ENCODE measurements around the gene PAPSS2.
"Not testable (repeated sequence)": the region's sequence is repeated elsewhere in the genome, so short reads cannot be mapped to it uniquely, and the experiment has no call there.

Gene PAPSS2

GRCh38 chr10:87642988-87643387 lies 16.7 kb upstream of the PAPSS2 start:
- DNase-seq (ENCODE audit: low read depth): no peak

DNA sequence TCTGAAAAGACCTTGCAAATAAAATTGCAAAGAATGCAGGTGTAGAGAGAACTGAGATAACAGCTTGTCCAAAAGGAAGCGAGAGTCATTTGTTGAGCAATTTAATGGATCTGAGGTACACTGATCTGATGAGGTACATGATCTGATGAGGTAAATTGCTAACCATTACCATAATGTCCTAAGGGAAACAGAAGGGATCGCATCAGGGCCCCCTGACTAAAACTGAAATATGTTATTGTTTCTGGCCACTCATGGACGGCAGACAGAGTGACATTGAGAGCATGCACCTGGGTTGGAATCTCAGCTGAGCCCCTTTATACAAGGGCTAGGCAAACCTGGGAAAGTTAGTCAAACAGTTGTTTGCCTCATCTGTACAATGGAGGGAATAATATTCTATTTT lies 15.8 kb upstream of the PAPSS2 start:
- no peak for DNase-seq (ENCODE audit: low read depth)

DNA sequence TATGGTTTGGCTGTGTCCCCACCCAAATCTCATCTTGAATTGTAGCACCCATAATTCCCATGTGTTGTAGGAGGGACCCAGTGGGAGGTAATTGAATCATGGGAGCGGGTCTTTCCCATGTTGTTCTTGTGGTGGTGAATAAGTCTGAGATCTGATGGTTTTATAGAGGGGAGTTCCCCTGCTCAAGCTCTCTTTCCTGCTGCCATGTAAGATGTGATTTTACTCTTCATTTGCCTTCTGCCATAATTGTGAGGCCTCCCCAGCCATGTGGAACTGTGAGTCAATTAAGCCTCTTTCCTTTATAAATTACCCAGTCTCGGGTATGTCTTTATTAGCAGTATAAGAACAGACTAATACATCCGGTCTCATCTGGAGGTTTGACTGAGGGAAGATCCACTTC lies 15.2 kb upstream of the PAPSS2 start:
- DNase-seq (ENCODE audit: low read depth): not testable (repeated sequence)

DNA sequence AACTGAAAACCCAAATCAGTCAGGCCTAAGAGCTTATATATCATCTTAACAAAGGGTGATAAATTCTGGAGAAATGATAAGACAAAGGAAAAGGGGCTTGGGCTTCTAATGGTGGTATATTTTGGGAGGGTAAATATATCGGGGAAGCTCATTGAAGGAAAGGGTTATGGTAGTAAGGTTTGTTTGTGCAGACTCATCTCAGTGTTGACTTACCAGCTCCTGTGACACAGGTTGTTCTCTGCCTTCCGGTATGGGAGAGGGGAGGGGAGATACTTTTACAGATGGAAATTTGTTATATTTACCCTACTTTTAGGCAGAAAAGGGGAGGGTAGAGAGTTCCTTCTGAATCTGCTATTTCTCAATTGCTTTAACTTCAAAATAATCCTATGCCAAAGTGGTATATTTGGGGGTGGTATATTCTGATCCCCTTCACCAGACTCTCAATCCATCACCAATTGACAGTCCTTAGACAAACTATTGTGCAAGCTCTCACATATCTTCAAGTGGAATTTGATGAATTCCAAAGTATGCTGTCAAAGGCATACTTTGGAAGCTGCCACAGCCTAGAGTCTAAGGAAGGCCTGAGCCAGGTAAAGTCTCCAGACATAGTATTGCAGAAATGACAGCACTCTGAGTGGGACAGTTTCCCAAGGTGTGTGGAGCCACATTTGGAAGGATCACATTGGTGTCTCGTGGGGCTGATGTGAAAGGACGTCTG lies 13.3 kb upstream of the PAPSS2 start:
- DNase-seq (ENCODE audit: low read depth): no peak

DNA sequence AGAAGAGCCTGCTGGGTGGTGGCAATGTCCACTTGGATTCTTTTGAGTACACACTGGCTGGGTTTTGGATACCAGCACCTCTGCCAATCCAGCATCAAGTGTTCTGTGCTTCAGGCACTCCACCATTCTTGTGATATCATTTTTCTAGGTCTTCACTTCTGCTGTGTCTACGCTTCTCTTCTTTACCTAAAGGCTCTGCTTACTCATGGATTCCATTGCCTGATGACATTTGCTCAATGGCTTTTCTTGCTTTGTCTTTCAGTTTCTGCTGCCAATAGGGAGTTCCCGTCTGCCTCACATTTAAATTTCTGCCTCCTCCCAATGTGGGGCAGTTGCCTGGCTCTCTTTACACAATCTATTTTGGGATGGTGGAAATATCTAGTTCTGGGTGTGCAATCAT lies 12.7 kb upstream of the PAPSS2 start:
- no peak for DNase-seq (ENCODE audit: low read depth)

DNA sequence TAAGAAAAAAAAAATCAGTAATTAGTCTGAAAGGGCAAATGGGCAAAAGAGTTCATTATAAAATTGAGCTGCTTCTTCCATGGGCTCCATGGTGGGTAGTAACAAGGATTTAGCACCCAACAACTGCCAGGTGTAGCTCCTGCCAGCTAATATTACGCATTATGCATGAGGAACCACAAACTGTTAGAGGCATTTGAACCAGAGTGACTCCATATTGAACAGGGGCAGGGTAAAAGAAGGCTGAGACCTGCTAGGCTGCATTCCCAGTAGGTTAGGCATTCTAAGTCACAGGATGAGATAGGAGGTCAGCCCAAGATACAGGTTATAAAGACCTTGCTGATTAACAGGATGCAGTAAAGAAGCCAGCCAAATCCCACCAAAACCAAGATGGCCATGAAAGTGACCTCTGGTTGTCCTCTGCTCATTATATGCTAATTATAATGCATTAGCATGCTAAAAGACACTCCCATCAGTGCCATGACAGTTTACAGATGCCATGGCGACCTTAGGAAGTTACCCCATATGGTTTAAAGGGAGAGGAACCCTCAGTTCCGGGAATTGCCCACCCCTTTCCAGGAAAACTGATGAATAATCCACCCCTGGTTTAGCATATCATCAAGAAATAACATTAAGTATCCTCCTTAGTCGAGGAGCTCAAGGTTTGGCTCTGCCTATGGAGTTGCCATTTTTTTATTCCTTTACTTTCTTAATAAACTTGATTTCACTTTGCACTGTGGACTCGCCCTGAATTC lies 8.7 kb upstream of the PAPSS2 start:
- DNase-seq (ENCODE audit: low read depth): no peak

DNA sequence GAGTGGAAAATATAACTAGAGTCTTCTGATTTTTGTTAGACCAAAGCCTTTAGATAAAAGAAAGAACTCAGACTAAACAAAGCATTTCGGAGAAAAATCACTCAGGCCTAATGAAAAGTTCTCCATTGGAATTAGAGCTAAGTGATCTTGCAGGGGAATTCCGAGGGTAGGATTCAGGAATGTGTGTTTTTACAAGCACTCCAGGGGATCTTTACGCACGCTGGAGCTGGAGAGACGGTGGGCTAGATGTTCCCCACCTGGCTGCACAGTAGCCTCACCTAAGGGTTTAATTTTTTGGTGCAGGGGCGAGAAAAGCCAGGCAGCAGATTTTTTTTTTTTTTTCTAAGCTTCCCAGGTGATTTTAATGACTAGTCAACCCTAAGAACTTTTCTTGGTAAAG lies 7.9 kb upstream of the PAPSS2 start:
- DNase-seq (ENCODE audit: low read depth): no peak

DNA sequence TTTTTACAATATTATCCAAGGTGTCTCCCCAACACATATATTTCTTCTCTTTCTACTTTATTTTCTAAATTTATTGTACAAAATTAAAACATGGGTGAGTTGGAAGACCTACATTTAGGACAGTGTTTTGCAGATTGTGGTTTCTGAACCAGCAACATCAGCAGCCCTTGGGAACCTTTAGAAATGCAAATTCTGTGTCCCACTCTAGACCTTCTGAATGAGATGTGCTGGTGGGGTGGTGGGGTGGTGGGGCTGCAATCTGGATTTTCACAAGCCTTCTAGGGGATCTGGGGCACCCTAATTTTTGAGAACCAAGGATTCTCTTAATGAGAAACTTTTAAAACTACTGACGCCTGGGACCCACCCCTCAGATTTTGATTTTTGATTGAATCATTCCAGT lies 7.4 kb upstream of the PAPSS2 start:
- no peak for DNase-seq (ENCODE audit: low read depth)

DNA sequence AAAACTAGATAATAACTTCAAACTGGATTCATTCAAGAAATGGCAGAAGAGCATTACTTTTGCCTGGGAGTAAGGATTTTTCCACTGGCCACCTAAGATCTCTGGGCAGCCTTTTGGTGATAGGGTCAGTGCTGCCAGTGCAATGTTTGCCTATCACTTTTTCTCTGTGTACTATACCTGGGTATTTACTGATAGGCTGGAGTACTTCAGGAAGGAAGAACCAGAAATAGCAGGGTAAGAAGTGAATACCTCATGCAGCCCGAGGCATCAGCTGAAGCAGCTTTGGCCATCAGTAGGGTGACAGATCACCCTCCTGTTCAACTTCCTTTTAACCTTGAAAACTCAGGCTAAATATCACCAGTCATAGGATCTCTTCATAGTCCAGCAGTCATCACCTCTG lies 5.5 kb upstream of the PAPSS2 start:
- no peak for DNase-seq (ENCODE audit: low read depth)

DNA sequence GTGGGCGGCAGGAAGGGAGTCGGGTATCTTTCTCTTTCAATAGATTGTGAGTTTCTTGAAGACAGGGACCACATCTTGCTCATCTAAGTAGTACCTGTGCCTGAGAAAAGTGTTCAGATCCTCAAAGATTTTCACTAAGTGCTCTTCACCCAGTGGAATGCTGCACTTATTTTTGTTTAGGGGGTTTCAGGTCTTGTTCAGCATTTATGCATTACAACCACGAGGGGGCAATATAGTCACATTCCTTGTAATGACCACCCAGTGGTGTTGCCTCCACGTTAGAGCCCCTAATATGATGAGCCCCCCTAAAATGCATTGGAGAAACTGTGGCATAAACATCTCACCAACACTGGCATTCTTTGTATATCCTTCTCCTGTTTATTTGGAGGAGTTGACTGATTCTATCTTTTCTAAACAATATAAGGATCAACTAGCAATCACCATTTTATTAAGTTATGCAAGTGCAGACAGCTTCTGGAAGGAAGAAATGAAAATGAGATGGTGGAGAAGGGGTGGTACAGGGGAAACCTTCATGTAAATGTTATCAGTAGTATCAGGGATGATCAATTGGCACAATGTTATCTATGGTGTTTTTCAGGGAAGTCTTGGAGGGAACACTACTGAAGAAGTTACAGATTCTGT lies 3.1 kb upstream of the PAPSS2 start:
- no peak for DNase-seq (ENCODE audit: low read depth)

DNA sequence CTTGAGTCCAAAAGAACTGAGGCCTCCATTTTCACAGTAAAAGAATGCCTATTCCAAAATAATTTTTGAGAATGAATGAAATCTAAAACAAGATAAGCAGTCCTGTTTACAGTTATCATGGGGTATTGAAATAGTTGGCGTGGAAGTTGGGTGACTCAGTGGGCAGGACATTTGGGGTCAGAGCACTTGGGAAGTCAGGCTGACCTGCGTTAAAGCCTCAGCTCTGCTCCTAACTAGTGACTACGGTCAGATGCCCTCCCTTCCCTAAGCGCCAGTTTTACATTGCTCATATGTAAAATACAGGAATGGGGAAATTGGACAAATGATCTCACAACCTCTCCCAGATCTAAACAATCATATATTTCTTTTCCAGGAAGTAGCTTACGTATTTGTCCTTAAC lies 2.3 kb upstream of the PAPSS2 start:
- no peak for DNase-seq (ENCODE audit: low read depth)

GRCh38 chr10:87658321-87658795 lies 1.3 kb upstream of the PAPSS2 start:
- no peak for DNase-seq (ENCODE audit: low read depth)

GRCh38 chr10:87658858-87659555 lies 671 bp upstream of the PAPSS2 start:
- no peak for DNase-seq (ENCODE audit: low read depth)

- DNase-seq (ENCODE audit: low read depth): no peak
Measured at GRCh38 chr10:87660484-87661133, 931 bp downstream of the PAPSS2 start.

GRCh38 chr10:87661861-87662785 lies 2.4 kb downstream of the PAPSS2 start:
- no peak for DNase-seq (ENCODE audit: low read depth)

DNA sequence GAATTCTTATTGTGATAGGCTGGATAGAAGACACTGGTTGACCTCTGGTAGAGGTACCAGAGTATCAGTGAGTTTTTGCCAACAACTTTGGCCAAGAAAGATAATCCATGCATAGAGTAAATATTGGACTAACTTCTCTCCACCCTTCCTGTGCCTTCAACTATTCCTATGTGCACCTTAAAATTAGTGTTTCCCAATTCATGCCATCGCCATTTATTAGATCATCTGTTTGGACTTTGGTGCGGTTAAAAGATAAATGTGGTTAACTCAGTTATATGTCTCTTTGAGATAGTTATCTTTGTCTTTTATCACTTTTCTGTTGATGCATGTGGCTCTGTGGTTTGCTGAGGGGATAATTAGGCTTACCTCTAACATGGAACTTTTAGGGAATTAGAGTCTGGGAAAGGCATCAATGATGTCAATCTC lies 4.6 kb downstream of the PAPSS2 start:
- no peak for DNase-seq (ENCODE audit: low read depth)

DNA sequence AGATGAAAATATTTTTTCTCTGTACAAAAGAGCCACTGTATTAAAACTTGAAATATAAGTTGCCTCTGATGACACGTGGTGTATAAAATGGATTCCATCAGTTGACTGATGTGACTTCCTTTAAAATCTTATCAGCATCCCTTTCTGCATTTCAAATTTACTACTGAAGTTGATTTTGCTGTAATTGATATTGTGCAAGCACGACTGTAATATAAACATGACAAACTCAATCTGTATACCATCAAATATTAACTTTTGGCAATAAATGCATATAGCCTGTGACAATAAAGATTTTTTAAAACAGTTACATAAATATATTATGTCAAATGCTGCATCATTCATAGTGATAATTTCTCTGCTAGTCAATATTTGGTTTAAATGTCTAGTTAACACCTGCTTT lies 7.8 kb downstream of the PAPSS2 start:
- no peak for DNase-seq (ENCODE audit: low read depth)

GRCh38 chr10:87668324-87669074 lies 8.8 kb downstream of the PAPSS2 start:
- DNase-seq (ENCODE audit: low read depth): no peak

DNA sequence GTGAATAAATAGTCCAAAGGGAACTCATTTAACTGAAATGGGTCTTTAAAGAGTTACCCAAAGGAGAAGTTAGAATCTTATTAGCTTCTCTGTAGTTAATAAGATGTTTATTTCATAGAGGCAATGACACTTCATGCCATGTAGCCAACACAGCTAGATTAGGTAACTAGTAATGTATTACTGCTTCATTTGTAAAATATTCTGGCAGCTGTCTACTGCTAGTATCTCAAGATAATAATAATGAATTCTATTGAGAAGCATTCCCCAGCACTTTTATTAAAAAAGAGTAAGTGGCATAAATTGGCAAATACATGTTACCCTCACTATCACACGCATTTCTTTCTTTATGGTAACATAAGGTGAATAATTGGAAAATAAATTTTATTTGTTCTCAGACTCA lies 10.1 kb downstream of the PAPSS2 start:
- DNase-seq (ENCODE audit: low read depth): no peak

GRCh38 chr10:87670586-87670985 lies 10.9 kb downstream of the PAPSS2 start:
- DNase-seq (ENCODE audit: low read depth): no peak
